Muscle of leg (tissue), 11 donors: ENCODE data around the gene MAPK12. TPM values are rescaled to one million over a fixed set of nuclear protein-coding genes. Genes with fewer than 3 reads are reported as not detected.

Source experiments
- DNase-seq: peaks from one replicate; pipeline ENCODE4 v3.0.0; 2013
- H3K27ac ChIP-seq: one replicate; pipeline ENCODE4 v1.5.1; 2013; ENCODE audit warnings: mild to moderate bottlenecking, low read length, control low read depth
- H3K27me3 ChIP-seq: one replicate; pipeline ENCODE4 v1.6.1; 2013; ENCODE audit warnings: low read length; ENCODE audit not compliant: control insufficient read depth, insufficient read depth
- H3K36me3 ChIP-seq: one replicate; pipeline ENCODE4 v1.6.1; 2013; ENCODE audit warnings: low read length; ENCODE audit not compliant: control insufficient read depth, insufficient read depth
- H3K4me1 ChIP-seq: one replicate; pipeline ENCODE4 v1.6.1; 2013; ENCODE audit warnings: low read length; ENCODE audit not compliant: control insufficient read depth, insufficient read depth
- H3K4me3 ChIP-seq: one replicate; pipeline ENCODE4 v1.5.1; 2013; ENCODE audit warnings: low read length, control low read depth
- H3K9me3 ChIP-seq: replicated peaks from 2 replicates; pipeline ENCODE4 v1.6.1; 2013; ENCODE audit warnings: low read depth, low read length; ENCODE audit not compliant: control insufficient read depth
- WGBS: methylation state at CpG from one replicate; pipeline ENCODE4 v1.1.5; 2013; ENCODE audit warnings: missing lambda C conversion rate; ENCODE audit not compliant: insufficient coverage; 5-methylcytosine and 5-hydroxymethylcytosine counted together
- polyA plus RNA-seq, 8 donors: library from polyadenylated mRNA; unstranded; fragments of 120-200 nt; gene quantifications; one replicate each; pipeline versions ENCODE4 v1.2.1 to v1.2.3, GENCODE V29; 2013; ENCODE audit warnings: inconsistent platforms in 1 of 8, low replicate concordance in 1 of 8; ENCODE audit not compliant: insufficient read length in 8 of 8, insufficient read depth in 1 of 8
- total RNA-seq: library from RNA; stranded (reverse); fragments of 120-200 nt; gene quantifications from one replicate; pipeline ENCODE4 v1.2.4, GENCODE V29; 2013

MAPK12 gene
- total and polyA plus RNA-seq, 9 donors, result 9.4 to 37.8 (median 20.3) TPM

GRCh38 chr22:50269573-50269969, 8.1 kb upstream of the MAPK12 start:
- peaks cover 59% of the 10 kb centered on the region for H3K27me3 ChIP-seq
- no peaks in the 10 kb centered on the region for H3K9me3 ChIP-seq
- DNase-seq, result no peak
- peak overlapping the region; percentile 55 for H3K27ac ChIP-seq
- WGBS, result 0% methylated on average over 8 of the region's 18 CpGs
- H3K4me3 ChIP-seq, result peak overlapping the region; percentile 27
- peaks cover 4% of the 10 kb centered on the region for H3K36me3 ChIP-seq
- peaks cover 46% of the 10 kb centered on the region for H3K4me1 ChIP-seq

GRCh38 chr22:50268655-50269113, 7.2 kb upstream of the MAPK12 start:
- Histone ChIP-seq H3K27ac (no peak overlapping the region), H3K4me1 (peaks cover 43% of the 10 kb centered on the region), H3K27me3 (peaks cover 59% of the 10 kb centered on the region), H3K9me3 (no peaks in the 10 kb centered on the region), H3K4me3 (no peak overlapping the region), H3K36me3 (no peaks in the 10 kb centered on the region)
- WGBS, result 52% methylated on average over 6 of the region's 9 CpGs
- DNase-seq, result no peak

- no peaks in the 10 kb centered on the region for H3K36me3 ChIP-seq
- peak; percentile 66 for DNase-seq
- no peaks in the 10 kb centered on the region for H3K9me3 ChIP-seq
- H3K27ac ChIP-seq, result no peak overlapping the region
- H3K27me3 ChIP-seq, result peaks cover 59% of the 10 kb centered on the region
- WGBS, result 6% methylated on average over 63 of the region's 75 CpGs
- no peak overlapping the region for H3K4me3 ChIP-seq
- H3K4me1 ChIP-seq, result peaks cover 49% of the 10 kb centered on the region
These were observed 6.3 kb upstream of the MAPK12 start for GRCh38 chr22:50267591-50268390.

GRCh38 chr22:50266994-50267393, 5.5 kb upstream of the MAPK12 start:
- WGBS, result 63% methylated on average over 28 of the region's 37 CpGs
- no peak for DNase-seq
- Histone ChIP-seq H3K27me3 (peaks cover 59% of the 10 kb centered on the region), H3K36me3 (no peaks in the 10 kb centered on the region), H3K4me3 (no peak overlapping the region), H3K9me3 (no peaks in the 10 kb centered on the region), H3K27ac (no peak overlapping the region), H3K4me1 (peaks cover 55% of the 10 kb centered on the region)

- no peak overlapping the region for H3K27ac ChIP-seq
- DNase-seq, result no peak
- H3K36me3 ChIP-seq, result no peaks in the 10 kb centered on the region
- H3K27me3 ChIP-seq, result peaks cover 43% of the 10 kb centered on the region
- H3K9me3 ChIP-seq, result no peaks in the 10 kb centered on the region
- H3K4me3 ChIP-seq, result no peak overlapping the region
- 81% methylated on average over 13 of the region's 15 CpGs for WGBS
- H3K4me1 ChIP-seq, result peaks cover 51% of the 10 kb centered on the region
These were observed 3.6 kb upstream of the MAPK12 start for GRCh38 chr22:50264946-50265669.

GRCh38 chr22:50264104-50264745, 2.7 kb upstream of the MAPK12 start:
- peaks cover 48% of the 10 kb centered on the region for H3K4me1 ChIP-seq
- no peak overlapping the region for H3K4me3 ChIP-seq
- H3K36me3 ChIP-seq, result no peaks in the 10 kb centered on the region
- DNase-seq, result no peak
- peaks cover 38% of the 10 kb centered on the region for H3K27me3 ChIP-seq
- 76% methylated on average over 13 of the region's 15 CpGs for WGBS
- H3K9me3 ChIP-seq, result no peaks in the 10 kb centered on the region
- no peak overlapping the region for H3K27ac ChIP-seq

GRCh38 chr22:50262973-50263617, 1.6 kb upstream of the MAPK12 start:
- no peaks in the 10 kb centered on the region for H3K36me3 ChIP-seq
- peaks cover 48% of the 10 kb centered on the region for H3K4me1 ChIP-seq
- no peak overlapping the region for H3K27ac ChIP-seq
- DNase-seq, result no peak
- no peaks in the 10 kb centered on the region for H3K9me3 ChIP-seq
- WGBS, result 52% methylated on average over 5 of the region's 9 CpGs
- H3K27me3 ChIP-seq, result peaks cover 26% of the 10 kb centered on the region
- no peak overlapping the region for H3K4me3 ChIP-seq

GRCh38 chr22:50262460-50262911, 1.0 kb upstream of the MAPK12 start:
- Histone ChIP-seq H3K4me1 (peaks cover 46% of the 10 kb centered on the region), H3K4me3 (no peak overlapping the region), H3K9me3 (no peaks in the 10 kb centered on the region), H3K36me3 (no peaks in the 10 kb centered on the region), H3K27ac (no peak overlapping the region), H3K27me3 (peaks cover 24% of the 10 kb centered on the region)
- 65% methylated on average over 7 of the region's 7 CpGs for WGBS
- DNase-seq, result no peak

- peak overlapping the region; percentile 7 for H3K27ac ChIP-seq
- DNase-seq, result peak; percentile 72
- peaks cover 12% of the 10 kb centered on the region for H3K27me3 ChIP-seq
- H3K9me3 ChIP-seq, result no peaks in the 10 kb centered on the region
- H3K4me3 ChIP-seq, result peak overlapping the region; percentile 46
- H3K36me3 ChIP-seq, result peaks cover 5% of the 10 kb centered on the region
- H3K4me1 ChIP-seq, result peaks cover 50% of the 10 kb centered on the region
- under 1% methylated on average over 91 of the region's 92 CpGs for WGBS
These were observed 475 bp downstream of the MAPK12 start for GRCh38 chr22:50260801-50261614.
